GM23338 (cell line): Measurements from ENCODE around the gene DCLRE1B. TPM values are rescaled to one million over a fixed set of nuclear protein-coding genes. Genes with fewer than 3 reads are reported as not detected.

Source experiments
- ATAC-seq: fragments of 200-7000 bp; cut with Tn5 transposase; 3 replicates; pipeline ENCODE4 v1.9.1; 2020
- DNase-seq: peaks from one replicate; pipeline ENCODE4 v3.0.0-alpha.2; 2015; ENCODE audit warnings: low spot score
- H2AFZ ChIP-seq: fragments of 200-600 bp; sonication (generic); 2 replicates; pipeline ENCODE4 v1.8.0; 2016; ENCODE audit warnings: antibody characterized with exemption, mild to moderate bottlenecking, moderate library complexity
- H3F3A ChIP-seq: fragments of 200-600 bp; sonication (generic); replicated peaks from 2 replicates; pipeline ENCODE4 v1.8.0; 2017; ENCODE audit warnings: antibody characterized with exemption, mixed run types, low read depth
- H3K27ac ChIP-seq: fragments of 200-600 bp; sonication (generic); 2 replicates; pipeline ENCODE4 v1.6.1; 2016; ENCODE audit warnings: low read depth
- H3K27me3 ChIP-seq: fragments of 200-600 bp; sonication (generic); 2 replicates; pipeline ENCODE4 v1.8.0; 2016; ENCODE audit warnings: mild to moderate bottlenecking, mixed run types, moderate library complexity; ENCODE audit not compliant: insufficient read depth
- H3K36me3 ChIP-seq: fragments of 200-600 bp; sonication (generic); 2 replicates; pipeline ENCODE4 v1.8.0; 2016; ENCODE audit warnings: mild to moderate bottlenecking; ENCODE audit not compliant: insufficient read depth
- H3K4me1 ChIP-seq: fragments of 200-600 bp; sonication (generic); 2 replicates; pipeline ENCODE4 v1.8.0; 2016; ENCODE audit warnings: mild to moderate bottlenecking, moderate library complexity; ENCODE audit not compliant: insufficient read depth
- H3K4me2 ChIP-seq: fragments of 200-600 bp; sonication (generic); 2 replicates; pipeline ENCODE4 v1.7.1; 2017; ENCODE audit warnings: mixed run types
- H3K4me3 ChIP-seq: fragments of 200-600 bp; sonication (generic); 2 replicates; pipeline ENCODE4 v1.6.1; 2016; ENCODE audit warnings: mixed run types
- H3K79me2 ChIP-seq: fragments of 200-600 bp; sonication (generic); replicated peaks from 2 replicates; pipeline ENCODE4 v1.8.0; 2017; ENCODE audit warnings: mild to moderate bottlenecking; ENCODE audit not compliant: insufficient read depth
- H3K9me2 ChIP-seq: fragments of 200-600 bp; sonication (generic); 2 replicates; pipeline ENCODE4 v1.8.0; 2017; ENCODE audit not compliant: insufficient read depth
- H4K20me1 ChIP-seq: fragments of 200-600 bp; sonication (generic); replicated peaks from 2 replicates; pipeline ENCODE4 v1.8.0; 2017; ENCODE audit warnings: mild to moderate bottlenecking; ENCODE audit not compliant: insufficient read depth
- H3K27ac Mint-ChIP-seq: 2 replicates; pipeline ENCODE4 v1.8.0; 2020; ENCODE audit warnings: inconsistent platforms, mild to moderate bottlenecking, moderate library complexity, mixed read lengths
- H3K27me3 Mint-ChIP-seq: 3 replicates; pipeline ENCODE4 v1.8.0; 2022; ENCODE audit warnings: low read depth, mild to moderate bottlenecking, moderate library complexity, mixed read lengths, inconsistent platforms; ENCODE audit not compliant: insufficient read depth, poor library complexity
- H3K36me3 Mint-ChIP-seq: 3 replicates; pipeline ENCODE4 v1.8.0; 2021; ENCODE audit warnings: low read depth, mild to moderate bottlenecking, inconsistent platforms, moderate library complexity, mixed read lengths
- H3K4me1 Mint-ChIP-seq: 3 replicates; pipeline ENCODE4 v1.8.0; 2020; ENCODE audit warnings: mild to moderate bottlenecking, inconsistent platforms, mixed read lengths
- H3K4me3 Mint-ChIP-seq: 3 replicates; pipeline ENCODE4 v1.8.0; 2021; ENCODE audit warnings: moderate library complexity, mild to moderate bottlenecking, inconsistent platforms, mixed read lengths
- H3K9me3 Mint-ChIP-seq: 3 replicates; pipeline ENCODE4 v1.8.0; 2020; ENCODE audit warnings: moderate library complexity, mild to moderate bottlenecking, inconsistent platforms, mixed read lengths
- JUNB ChIP-seq: IDR thresholded peaks from one replicate; pipeline ENCODE4 v1.6.1; 2016; ENCODE audit warnings: antibody characterized with exemption; ENCODE audit not compliant: unreplicated experiment
- POLR2AphosphoS5 ChIP-seq: IDR thresholded peaks from 2 replicates; pipeline ENCODE4 v1.6.1; 2016; ENCODE audit warnings: antibody characterized with exemption, low read depth
- ZNF114 ChIP-seq: fragments of 250-450 bp; sonication (Bioruptor Pico); IDR thresholded peaks from 2 replicates; pipeline ENCODE4 v1.5.0; 2020; ENCODE audit warnings: mild to moderate bottlenecking, moderate library complexity
- ZNF331 ChIP-seq: fragments of 250-450 bp; sonication (Bioruptor Pico); IDR thresholded peaks from 2 replicates; pipeline ENCODE4 v1.5.0; 2020; ENCODE audit warnings: low read depth, mild to moderate bottlenecking, moderate library complexity
- polyA plus RNA-seq: library from polyadenylated mRNA; unstranded; fragments of >200 nt; fragmentation: Nextera tagmentation; extraction: Ambion mirVana; gene quantifications from 2 replicates; pipeline ENCODE4 v1.2.1, GENCODE V29; 2016
- total RNA-seq: library from RNA; depleted of rRNA; stranded (reverse); fragments of >200 nt; shearing (Covaris generic); gene quantifications from 2 replicates; pipeline ENCODE4 v1.2.3, GENCODE V29; 2014
- TF ChIP-seq, protein P1 (sequence below): IDR thresholded peaks from one replicate; pipeline ENCODE4 v1.6.1; 2018; ENCODE audit warnings: antibody characterized with exemption; ENCODE audit not compliant: unreplicated experiment
- TF ChIP-seq, protein P2 (sequence below): IDR thresholded peaks from 2 replicates; pipeline ENCODE4 v1.6.1; 2016; ENCODE audit warnings: antibody characterized with exemption
- TF ChIP-seq, protein P3 (sequence below): fragments of 250-450 bp; sonication (Bioruptor Pico); IDR thresholded peaks from 2 replicates; pipeline ENCODE4 v1.5.0; 2020; ENCODE audit warnings: mild to moderate bottlenecking, moderate library complexity
- TF ChIP-seq, protein P4 (sequence below), 2 experiments: fragments of 200-600 bp in 1 of 2; sonication (generic) in 1 of 2; conservative IDR thresholded peaks; 2 replicates each; pipeline versions ENCODE4 v1.5.1 to v1.6.1; 2016 to 2017; ENCODE audit warnings: antibody characterized with exemption in 2 of 2, low read depth in 2 of 2, mild to moderate bottlenecking in 2 of 2, moderate library complexity in 1 of 2

The DCLRE1B gene
- total and polyA plus RNA-seq, 2 experiments from 2014 or later: 6.3 to 9.7 TPM

DNA sequence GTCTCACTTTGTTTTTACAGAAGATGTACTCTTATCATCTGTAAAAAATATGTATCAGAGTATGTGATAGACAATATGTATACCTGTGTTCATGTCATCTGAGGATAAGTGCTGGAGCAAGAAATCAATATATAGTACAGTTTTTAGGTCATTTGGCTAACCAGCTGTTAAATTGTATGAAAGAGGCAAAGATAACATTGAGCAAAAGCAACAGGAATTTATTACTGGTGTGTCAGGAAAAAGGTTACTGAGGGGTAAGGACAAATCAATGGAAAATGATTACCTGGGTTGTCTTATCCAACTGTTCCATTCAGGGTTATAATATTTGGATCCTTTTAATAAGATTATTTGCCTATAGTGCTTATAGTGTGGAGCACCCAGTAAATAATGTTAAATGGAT is 28.9 kb downstream of the DCLRE1B start (continued):
- TF ChIP-seq, protein P1, sequence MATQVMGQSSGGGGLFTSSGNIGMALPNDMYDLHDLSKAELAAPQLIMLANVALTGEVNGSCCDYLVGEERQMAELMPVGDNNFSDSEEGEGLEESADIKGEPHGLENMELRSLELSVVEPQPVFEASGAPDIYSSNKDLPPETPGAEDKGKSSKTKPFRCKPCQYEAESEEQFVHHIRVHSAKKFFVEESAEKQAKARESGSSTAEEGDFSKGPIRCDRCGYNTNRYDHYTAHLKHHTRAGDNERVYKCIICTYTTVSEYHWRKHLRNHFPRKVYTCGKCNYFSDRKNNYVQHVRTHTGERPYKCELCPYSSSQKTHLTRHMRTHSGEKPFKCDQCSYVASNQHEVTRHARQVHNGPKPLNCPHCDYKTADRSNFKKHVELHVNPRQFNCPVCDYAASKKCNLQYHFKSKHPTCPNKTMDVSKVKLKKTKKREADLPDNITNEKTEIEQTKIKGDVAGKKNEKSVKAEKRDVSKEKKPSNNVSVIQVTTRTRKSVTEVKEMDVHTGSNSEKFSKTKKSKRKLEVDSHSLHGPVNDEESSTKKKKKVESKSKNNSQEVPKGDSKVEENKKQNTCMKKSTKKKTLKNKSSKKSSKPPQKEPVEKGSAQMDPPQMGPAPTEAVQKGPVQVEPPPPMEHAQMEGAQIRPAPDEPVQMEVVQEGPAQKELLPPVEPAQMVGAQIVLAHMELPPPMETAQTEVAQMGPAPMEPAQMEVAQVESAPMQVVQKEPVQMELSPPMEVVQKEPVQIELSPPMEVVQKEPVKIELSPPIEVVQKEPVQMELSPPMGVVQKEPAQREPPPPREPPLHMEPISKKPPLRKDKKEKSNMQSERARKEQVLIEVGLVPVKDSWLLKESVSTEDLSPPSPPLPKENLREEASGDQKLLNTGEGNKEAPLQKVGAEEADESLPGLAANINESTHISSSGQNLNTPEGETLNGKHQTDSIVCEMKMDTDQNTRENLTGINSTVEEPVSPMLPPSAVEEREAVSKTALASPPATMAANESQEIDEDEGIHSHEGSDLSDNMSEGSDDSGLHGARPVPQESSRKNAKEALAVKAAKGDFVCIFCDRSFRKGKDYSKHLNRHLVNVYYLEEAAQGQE: no peak
- no peak for TF ChIP-seq JUNB

DNA sequence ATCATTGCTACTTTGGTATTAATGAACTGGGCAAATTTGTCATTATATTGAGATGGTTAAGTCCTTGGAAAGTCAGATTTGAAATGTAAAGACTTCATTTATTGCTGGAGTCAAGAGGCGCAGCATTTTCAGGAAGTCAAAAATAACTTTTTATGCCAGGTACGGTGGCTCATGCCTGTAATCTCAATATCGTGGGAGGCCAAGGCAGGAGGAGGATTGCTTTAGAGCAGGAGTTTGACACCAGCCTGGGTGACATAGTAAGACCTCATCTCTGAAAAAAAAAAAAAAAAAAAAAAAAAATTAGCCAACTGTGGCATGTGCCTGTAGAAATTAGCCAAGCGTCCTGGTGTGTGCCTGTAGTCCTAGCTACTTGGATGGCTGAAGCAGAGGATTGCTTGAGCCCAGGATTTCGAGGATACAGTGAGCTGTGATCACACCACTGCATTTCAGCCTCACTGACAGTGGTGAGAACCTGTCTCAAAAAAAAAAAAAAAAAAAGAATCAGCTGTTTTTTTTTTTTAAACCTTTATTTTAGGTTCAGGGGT is 29.5 kb downstream of the DCLRE1B start:
- no peak overlapping the region for H3K27ac Mint-ChIP-seq
- no peak for ATAC-seq
- Histone ChIP-seq H4K20me1 (peaks cover 28% of the 10 kb centered on the region), H3K27me3 (no peaks in the 10 kb centered on the region), H2AFZ (no peak overlapping the region), H3K27ac (no peak overlapping the region), H3K4me2 (no peak overlapping the region), H3K79me2 (peaks cover 98% of the 10 kb centered on the region), H3F3A (no peaks in the 10 kb centered on the region), H3K36me3 (no peaks in the 10 kb centered on the region), H3K4me1 (peaks cover 24% of the 10 kb centered on the region), H3K9me2 (no peaks in the 10 kb centered on the region), H3K4me3 (no peak overlapping the region)
- no peaks in the 10 kb centered on the region; the same call in 2 of the 3 replicates for H3K36me3 Mint-ChIP-seq
- H3K4me3 Mint-ChIP-seq: no peak overlapping the region
- peaks cover 2% of the 10 kb centered on the region for H3K27me3 Mint-ChIP-seq
- DNase-seq: no peak
- no peaks in the 10 kb centered on the region for H3K9me3 Mint-ChIP-seq
- peaks cover 29% of the 10 kb centered on the region for H3K4me1 Mint-ChIP-seq
- TF ChIP-seq, protein P2, sequence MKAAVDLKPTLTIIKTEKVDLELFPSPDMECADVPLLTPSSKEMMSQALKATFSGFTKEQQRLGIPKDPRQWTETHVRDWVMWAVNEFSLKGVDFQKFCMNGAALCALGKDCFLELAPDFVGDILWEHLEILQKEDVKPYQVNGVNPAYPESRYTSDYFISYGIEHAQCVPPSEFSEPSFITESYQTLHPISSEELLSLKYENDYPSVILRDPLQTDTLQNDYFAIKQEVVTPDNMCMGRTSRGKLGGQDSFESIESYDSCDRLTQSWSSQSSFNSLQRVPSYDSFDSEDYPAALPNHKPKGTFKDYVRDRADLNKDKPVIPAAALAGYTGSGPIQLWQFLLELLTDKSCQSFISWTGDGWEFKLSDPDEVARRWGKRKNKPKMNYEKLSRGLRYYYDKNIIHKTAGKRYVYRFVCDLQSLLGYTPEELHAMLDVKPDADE: no peak
- TF ChIP-seq ZNF114 (CRISPR knock-in tag) (no peak), ZNF331 (CRISPR knock-in tag) (no peak), POLR2AphosphoS5 (no peak)
- TF ChIP-seq, protein P3, sequence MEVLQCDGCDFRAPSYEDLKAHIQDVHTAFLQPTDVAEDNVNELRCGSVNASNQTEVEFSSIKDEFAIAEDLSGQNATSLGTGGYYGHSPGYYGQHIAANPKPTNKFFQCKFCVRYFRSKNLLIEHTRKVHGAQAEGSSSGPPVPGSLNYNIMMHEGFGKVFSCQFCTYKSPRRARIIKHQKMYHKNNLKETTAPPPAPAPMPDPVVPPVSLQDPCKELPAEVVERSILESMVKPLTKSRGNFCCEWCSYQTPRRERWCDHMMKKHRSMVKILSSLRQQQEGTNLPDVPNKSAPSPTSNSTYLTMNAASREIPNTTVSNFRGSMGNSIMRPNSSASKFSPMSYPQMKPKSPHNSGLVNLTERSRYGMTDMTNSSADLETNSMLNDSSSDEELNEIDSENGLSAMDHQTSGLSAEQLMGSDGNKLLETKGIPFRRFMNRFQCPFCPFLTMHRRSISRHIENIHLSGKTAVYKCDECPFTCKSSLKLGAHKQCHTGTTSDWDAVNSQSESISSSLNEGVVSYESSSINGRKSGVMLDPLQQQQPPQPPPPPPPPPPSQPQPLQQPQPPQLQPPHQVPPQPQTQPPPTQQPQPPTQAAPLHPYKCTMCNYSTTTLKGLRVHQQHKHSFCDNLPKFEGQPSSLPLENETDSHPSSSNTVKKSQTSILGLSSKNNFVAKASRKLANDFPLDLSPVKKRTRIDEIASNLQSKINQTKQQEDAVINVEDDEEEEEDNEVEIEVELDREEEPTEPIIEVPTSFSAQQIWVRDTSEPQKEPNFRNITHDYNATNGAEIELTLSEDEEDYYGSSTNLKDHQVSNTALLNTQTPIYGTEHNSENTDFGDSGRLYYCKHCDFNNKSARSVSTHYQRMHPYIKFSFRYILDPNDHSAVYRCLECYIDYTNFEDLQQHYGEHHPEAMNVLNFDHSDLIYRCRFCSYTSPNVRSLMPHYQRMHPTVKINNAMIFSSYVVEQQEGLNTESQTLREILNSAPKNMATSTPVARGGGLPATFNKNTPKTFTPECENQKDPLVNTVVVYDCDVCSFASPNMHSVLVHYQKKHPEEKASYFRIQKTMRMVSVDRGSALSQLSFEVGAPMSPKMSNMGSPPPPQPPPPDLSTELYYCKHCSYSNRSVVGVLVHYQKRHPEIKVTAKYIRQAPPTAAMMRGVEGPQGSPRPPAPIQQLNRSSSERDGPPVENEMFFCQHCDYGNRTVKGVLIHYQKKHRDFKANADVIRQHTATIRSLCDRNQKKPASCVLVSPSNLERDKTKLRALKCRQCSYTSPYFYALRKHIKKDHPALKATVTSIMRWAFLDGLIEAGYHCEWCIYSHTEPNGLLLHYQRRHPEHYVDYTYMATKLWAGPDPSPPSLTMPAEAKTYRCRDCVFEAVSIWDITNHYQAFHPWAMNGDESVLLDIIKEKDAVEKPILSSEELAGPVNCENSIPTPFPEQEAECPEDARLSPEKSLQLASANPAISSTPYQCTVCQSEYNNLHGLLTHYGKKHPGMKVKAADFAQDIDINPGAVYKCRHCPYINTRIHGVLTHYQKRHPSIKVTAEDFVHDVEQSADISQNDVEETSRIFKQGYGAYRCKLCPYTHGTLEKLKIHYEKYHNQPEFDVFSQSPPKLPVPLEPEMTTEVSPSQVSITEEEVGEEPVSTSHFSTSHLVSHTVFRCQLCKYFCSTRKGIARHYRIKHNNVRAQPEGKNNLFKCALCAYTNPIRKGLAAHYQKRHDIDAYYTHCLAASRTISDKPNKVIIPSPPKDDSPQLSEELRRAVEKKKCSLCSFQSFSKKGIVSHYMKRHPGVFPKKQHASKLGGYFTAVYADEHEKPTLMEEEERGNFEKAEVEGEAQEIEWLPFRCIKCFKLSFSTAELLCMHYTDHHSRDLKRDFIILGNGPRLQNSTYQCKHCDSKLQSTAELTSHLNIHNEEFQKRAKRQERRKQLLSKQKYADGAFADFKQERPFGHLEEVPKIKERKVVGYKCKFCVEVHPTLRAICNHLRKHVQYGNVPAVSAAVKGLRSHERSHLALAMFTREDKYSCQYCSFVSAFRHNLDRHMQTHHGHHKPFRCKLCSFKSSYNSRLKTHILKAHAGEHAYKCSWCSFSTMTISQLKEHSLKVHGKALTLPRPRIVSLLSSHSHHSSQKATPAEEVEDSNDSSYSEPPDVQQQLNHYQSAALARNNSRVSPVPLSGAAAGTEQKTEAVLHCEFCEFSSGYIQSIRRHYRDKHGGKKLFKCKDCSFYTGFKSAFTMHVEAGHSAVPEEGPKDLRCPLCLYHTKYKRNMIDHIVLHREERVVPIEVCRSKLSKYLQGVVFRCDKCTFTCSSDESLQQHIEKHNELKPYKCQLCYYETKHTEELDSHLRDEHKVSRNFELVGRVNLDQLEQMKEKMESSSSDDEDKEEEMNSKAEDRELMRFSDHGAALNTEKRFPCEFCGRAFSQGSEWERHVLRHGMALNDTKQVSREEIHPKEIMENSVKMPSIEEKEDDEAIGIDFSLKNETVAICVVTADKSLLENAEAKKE (CRISPR knock-in tag): no peak
- TF ChIP-seq, protein P4, sequence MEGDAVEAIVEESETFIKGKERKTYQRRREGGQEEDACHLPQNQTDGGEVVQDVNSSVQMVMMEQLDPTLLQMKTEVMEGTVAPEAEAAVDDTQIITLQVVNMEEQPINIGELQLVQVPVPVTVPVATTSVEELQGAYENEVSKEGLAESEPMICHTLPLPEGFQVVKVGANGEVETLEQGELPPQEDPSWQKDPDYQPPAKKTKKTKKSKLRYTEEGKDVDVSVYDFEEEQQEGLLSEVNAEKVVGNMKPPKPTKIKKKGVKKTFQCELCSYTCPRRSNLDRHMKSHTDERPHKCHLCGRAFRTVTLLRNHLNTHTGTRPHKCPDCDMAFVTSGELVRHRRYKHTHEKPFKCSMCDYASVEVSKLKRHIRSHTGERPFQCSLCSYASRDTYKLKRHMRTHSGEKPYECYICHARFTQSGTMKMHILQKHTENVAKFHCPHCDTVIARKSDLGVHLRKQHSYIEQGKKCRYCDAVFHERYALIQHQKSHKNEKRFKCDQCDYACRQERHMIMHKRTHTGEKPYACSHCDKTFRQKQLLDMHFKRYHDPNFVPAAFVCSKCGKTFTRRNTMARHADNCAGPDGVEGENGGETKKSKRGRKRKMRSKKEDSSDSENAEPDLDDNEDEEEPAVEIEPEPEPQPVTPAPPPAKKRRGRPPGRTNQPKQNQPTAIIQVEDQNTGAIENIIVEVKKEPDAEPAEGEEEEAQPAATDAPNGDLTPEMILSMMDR (conservative IDR thresholded peaks at IDR 0.05; ENCODE audit: low read depth in 2 of 2): no peak
- TF ChIP-seq, protein P1: no peak
